B cell (primary cell): Measurements from ENCODE around the gene LCN2. TPM values are rescaled to one million over a fixed set of nuclear protein-coding genes. Genes with fewer than 3 reads are reported as not detected.

Experiments
- ATAC-seq: fragments of 200-7000 bp; cut with Tn5 transposase; one replicate; pipeline ENCODE4 v1.10.0; 2021; ENCODE audit warnings: low read depth, mild to moderate bottlenecking, moderate number of reproducible peaks, moderate library complexity
- CTCF ChIA-PET: fragments of 350-600 bp; sonication (Branson Sonifier 250); formaldehyde crosslinking; loops from one replicate; lab custom pipeline; 2021; ENCODE audit warnings: antibody characterized with exemption, inconsistent platforms; lab: Charles Lee
- POLR2A ChIA-PET: fragments of 350-600 bp; sonication (Branson Sonifier 250); formaldehyde crosslinking; loops from one replicate; lab custom pipeline; 2021; ENCODE audit warnings: antibody characterized with exemption; lab: Charles Lee
- DNase-seq: peaks from one replicate; pipeline ENCODE4 v3.0.0; 2013
- H2AFZ ChIP-seq: 2 replicates; pipeline ENCODE4 v1.6.1; 2012; ENCODE audit warnings: mild to moderate bottlenecking, low read depth, low read length; ENCODE audit not compliant: insufficient read depth, poor library complexity, severe bottlenecking
- H3K27ac ChIP-seq, 2 donors: 1 replicate in 1 of 2; 2 replicates in 1 of 2; pipeline ENCODE4 v1.5.1; 2012 to 2013; ENCODE audit warnings: low read length in 2 of 2, mild to moderate bottlenecking in 2 of 2, moderate library complexity in 1 of 2
- H3K27me3 ChIP-seq, 4 experiments: fragments of 200-600 bp in 1 of 4; sonication (generic) in 1 of 4; replicated peaks in 1 of 4; 1 replicate in 2 of 4; 2 replicates in 2 of 4; pipeline versions ENCODE4 v1.6.1 to v1.7.0; 2013 to 2016; ENCODE audit warnings: low read length in 3 of 4, mild to moderate bottlenecking in 2 of 4, mixed read lengths in 1 of 4, moderate library complexity in 1 of 4; ENCODE audit not compliant: insufficient read depth in 4 of 4, control insufficient read depth in 3 of 4; ENCODE audit errors: control extremely low read depth in 1 of 4
- H3K36me3 ChIP-seq, 2 experiments: replicated peaks in 1 of 2; 1 replicate in 1 of 2; 2 replicates in 1 of 2; pipeline versions ENCODE4 v1.6.1 to v1.7.1; 2013; ENCODE audit warnings: low read length in 1 of 2; ENCODE audit not compliant: insufficient read depth in 2 of 2, control insufficient read depth in 1 of 2; ENCODE audit errors: control extremely low read depth in 1 of 2, extremely low read depth in 1 of 2
- H3K4me1 ChIP-seq, 2 donors: fragments of 200-600 bp in 1 of 2; sonication (generic) in 1 of 2; 1 replicate in 1 of 2; 2 replicates in 1 of 2; pipeline versions ENCODE4 v1.5.1 to v1.6.1; 2013 to 2017; ENCODE audit warnings: low read length in 2 of 2; ENCODE audit not compliant: control insufficient read depth in 2 of 2, insufficient read depth in 2 of 2
- H3K4me2 ChIP-seq: replicated peaks from 2 replicates; pipeline ENCODE3; 2012; ENCODE audit warnings: mild to moderate bottlenecking, low read depth, low read length; ENCODE audit not compliant: poor library complexity, severe bottlenecking
- H3K4me3 ChIP-seq, 5 experiments: fragments of 200-600 bp in 1 of 5; sonication (generic) in 1 of 5; 1 replicate in 3 of 5; 2 replicates in 2 of 5; pipeline versions ENCODE4 v1.5.1 to v1.7.0; 2011 to 2016; ENCODE audit warnings: low read length in 4 of 5, mild to moderate bottlenecking in 4 of 5, low read depth in 2 of 5, control low read depth in 1 of 5, moderate library complexity in 1 of 5; ENCODE audit not compliant: insufficient read depth in 1 of 5; ENCODE audit errors: control extremely low read depth in 1 of 5, extremely low read depth in 1 of 5
- H3K79me2 ChIP-seq: fragments of 200-600 bp; sonication (generic); one replicate; pipeline ENCODE4 v1.6.0; 2016; ENCODE audit warnings: low read length; ENCODE audit not compliant: control insufficient read depth, insufficient read depth
- H3K9ac ChIP-seq: fragments of 200-600 bp; sonication (generic); 2 replicates; pipeline ENCODE4 v1.6.1; 2017; ENCODE audit warnings: mild to moderate bottlenecking, low read length, moderate library complexity
- H3K9me3 ChIP-seq, 3 donors: one replicate each; pipeline versions ENCODE4 v1.6.1 to v1.7.1; 2013; ENCODE audit warnings: low read length in 2 of 3; ENCODE audit not compliant: control insufficient read depth in 2 of 3, insufficient read depth in 1 of 3; ENCODE audit errors: control extremely low read depth in 1 of 3
- H4K20me1 ChIP-seq: 2 replicates; pipeline ENCODE4 v1.6.0; 2012; ENCODE audit warnings: mild to moderate bottlenecking, low read length; ENCODE audit not compliant: insufficient read depth, control insufficient read depth, poor library complexity, severe bottlenecking
- H3K27ac Mint-ChIP-seq: one replicate; pipeline ENCODE4 v1.8.0; 2021; ENCODE audit warnings: mixed read lengths
- H3K27me3 Mint-ChIP-seq: one replicate; pipeline ENCODE4 v1.8.0; 2021; ENCODE audit warnings: mixed read lengths
- H3K4me1 Mint-ChIP-seq: one replicate; pipeline ENCODE4 v1.8.0; 2021; ENCODE audit warnings: mixed read lengths
- H3K4me3 Mint-ChIP-seq: one replicate; pipeline ENCODE4 v1.8.0; 2021; ENCODE audit warnings: mixed read lengths
- H3K9me3 Mint-ChIP-seq: one replicate; pipeline ENCODE4 v1.8.0; 2022; ENCODE audit warnings: mixed read lengths; ENCODE audit not compliant: insufficient read depth
- EZH2 ChIP-seq: IDR thresholded peaks from 2 replicates; pipeline ENCODE4 v1.6.1; 2012; ENCODE audit warnings: borderline replicate concordance, low read depth, mild to moderate bottlenecking, moderate library complexity, low read length; ENCODE audit not compliant: insufficient read depth, poor library complexity, severe bottlenecking
- WGBS: methylation state at CpG from one replicate; pipeline ENCODE4 v1.1.5; 2013; ENCODE audit warnings: missing lambda C conversion rate; ENCODE audit not compliant: insufficient coverage; 5-methylcytosine and 5-hydroxymethylcytosine counted together
- intact Hi-C: fragments of 100-400 bp; cut with micrococcal nuclease; formaldehyde crosslinking; loops from one replicate; pipeline ENCODE4 v1.10.0; 2022
- polyA plus RNA-seq: library from polyadenylated mRNA; depleted of rRNA; stranded (reverse); fragments of >200 nt; gene quantifications from 2 replicates; pipeline ENCODE4 v1.2.3, GENCODE V29; 2012
- total RNA-seq, 2 donors: library from RNA; stranded (reverse); fragments of 120-200 nt in 1 of 2; gene quantifications; 1 replicate in 1 of 2; 2 replicates in 1 of 2; pipeline versions ENCODE4 v1.2.3 to v1.2.4, GENCODE V29; 2013 to 2022
- TF ChIP-seq, protein P1 (sequence below): fragments of 200-600 bp; IDR thresholded peaks from one replicate; pipeline ENCODE4 v1.8.0; 2022; ENCODE audit warnings: antibody characterized with exemption, mild to moderate bottlenecking

The LCN2 gene
- total and polyA plus RNA-seq, 2 donors (not counting 1 experiment from before 2014, with no cell fraction given): not detected

DNA sequence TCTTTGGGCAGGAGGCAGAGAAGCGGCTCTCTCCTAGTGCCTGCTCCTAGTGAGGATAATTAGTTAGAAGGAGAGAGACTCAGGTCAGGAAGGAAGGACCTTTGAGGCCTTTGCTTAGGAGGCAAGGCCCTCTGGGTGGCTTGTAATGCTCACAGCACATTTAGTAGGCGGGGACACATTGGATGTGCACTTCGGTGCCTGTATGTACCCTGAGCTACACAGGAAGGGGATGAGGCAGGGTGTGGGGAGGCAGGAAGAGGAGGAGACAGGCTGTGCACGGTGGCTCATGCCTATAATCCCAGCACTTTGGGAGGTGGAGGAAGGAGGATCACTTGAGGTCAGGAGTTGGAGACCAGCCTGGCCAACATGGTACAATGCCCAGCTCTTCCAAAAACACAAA is 7.2 kb upstream of the LCN2 start:
- Histone ChIP-seq H3K79me2 (no peaks in the 10 kb centered on the region), H3K27me3 (peaks cover 0 to 3% (median 0%) of the 10 kb centered on the region in 4 experiments), H3K9ac (no peak overlapping the region), H3K36me3 (no peaks in the 10 kb centered on the region), H3K4me2 (no peak overlapping the region), H2AFZ (no peak overlapping the region), H3K4me1 (peaks cover 0 to 9% of the 10 kb centered on the region in 2 donors), H4K20me1 (no peaks in the 10 kb centered on the region), H3K4me3 (no peak overlapping the region), H3K9me3 (no peaks in the 10 kb centered on the region), H3K27ac (no peak overlapping the region)
- 64% methylated on average over 3 of the region's 4 CpGs for WGBS
- CTCF ChIA-PET: interaction anchor here (1.3 kb wide), 1 partner anchor 14 kb away, joined by 4 read pairs; no protein-coding TSS in a partner anchor
- Mint-ChIP-seq H3K4me1 (no peaks in the 10 kb centered on the region), H3K27ac (no peak overlapping the region), H3K27me3 (peaks cover 6% of the 10 kb centered on the region), H3K4me3 (no peak overlapping the region), H3K9me3 (no peaks in the 10 kb centered on the region)
- TF ChIP-seq EZH2: no peak
- TF ChIP-seq, protein P1, sequence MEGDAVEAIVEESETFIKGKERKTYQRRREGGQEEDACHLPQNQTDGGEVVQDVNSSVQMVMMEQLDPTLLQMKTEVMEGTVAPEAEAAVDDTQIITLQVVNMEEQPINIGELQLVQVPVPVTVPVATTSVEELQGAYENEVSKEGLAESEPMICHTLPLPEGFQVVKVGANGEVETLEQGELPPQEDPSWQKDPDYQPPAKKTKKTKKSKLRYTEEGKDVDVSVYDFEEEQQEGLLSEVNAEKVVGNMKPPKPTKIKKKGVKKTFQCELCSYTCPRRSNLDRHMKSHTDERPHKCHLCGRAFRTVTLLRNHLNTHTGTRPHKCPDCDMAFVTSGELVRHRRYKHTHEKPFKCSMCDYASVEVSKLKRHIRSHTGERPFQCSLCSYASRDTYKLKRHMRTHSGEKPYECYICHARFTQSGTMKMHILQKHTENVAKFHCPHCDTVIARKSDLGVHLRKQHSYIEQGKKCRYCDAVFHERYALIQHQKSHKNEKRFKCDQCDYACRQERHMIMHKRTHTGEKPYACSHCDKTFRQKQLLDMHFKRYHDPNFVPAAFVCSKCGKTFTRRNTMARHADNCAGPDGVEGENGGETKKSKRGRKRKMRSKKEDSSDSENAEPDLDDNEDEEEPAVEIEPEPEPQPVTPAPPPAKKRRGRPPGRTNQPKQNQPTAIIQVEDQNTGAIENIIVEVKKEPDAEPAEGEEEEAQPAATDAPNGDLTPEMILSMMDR: no peak
- intact Hi-C loops: no loop called here
- DNase-seq: no peak
- ATAC-seq: no peak
- POLR2A ChIA-PET: no interaction called here

DNA sequence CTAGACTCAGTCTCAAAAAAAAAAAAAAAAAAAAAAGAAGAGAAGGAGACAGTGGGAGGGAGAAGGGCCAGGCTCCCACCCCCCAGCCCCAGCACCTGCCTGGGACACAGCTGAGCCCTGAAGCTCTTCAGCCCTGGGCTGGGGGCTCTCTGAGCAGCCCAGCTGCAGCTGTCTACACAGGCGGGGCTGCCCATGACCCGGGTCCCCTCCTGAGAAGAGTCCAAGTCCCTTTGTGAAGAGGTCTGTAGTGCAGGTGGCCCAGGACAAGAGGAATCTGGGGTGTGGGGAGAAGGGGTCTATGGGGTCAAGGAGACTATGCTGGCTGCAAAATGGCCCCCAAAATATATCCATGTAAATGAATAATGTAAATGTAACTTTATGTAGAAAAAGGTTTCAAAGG is 6.7 kb upstream of the LCN2 start:
- WGBS: no CpG with 5 or more reads among the region's 2 CpGs
- peaks cover 6% of the 10 kb centered on the region for H3K27me3 Mint-ChIP-seq
- H3K27ac ChIP-seq: no peak overlapping the region
- ATAC-seq: no peak
- peaks cover 0 to 9% of the 10 kb centered on the region in 2 donors for H3K4me1 ChIP-seq
- ChIA-PET POLR2A (no interaction called here), CTCF (interaction anchor here (0.6 to 1.3 kb wide), 3 partner anchors 14 to 1583 kb away, joined by 3 to 4 read pairs (median 3); no protein-coding TSS in a partner anchor)
- H3K4me1 Mint-ChIP-seq: no peaks in the 10 kb centered on the region
- intact Hi-C loops: no loop called here
- TF ChIP-seq, protein P1: no peak
- no peak for TF ChIP-seq EZH2
- H3K27ac Mint-ChIP-seq: no peak overlapping the region
- no peak overlapping the region for H3K4me3 ChIP-seq
- peaks cover 0 to 3% (median 0%) of the 10 kb centered on the region in 4 experiments for H3K27me3 ChIP-seq
- no peaks in the 10 kb centered on the region for H3K79me2 ChIP-seq
- no peak overlapping the region for H2AFZ ChIP-seq
- no peak for DNase-seq
- no peaks in the 10 kb centered on the region for H3K36me3 ChIP-seq
- no peaks in the 10 kb centered on the region for H3K9me3 ChIP-seq
- no peaks in the 10 kb centered on the region for H3K9me3 Mint-ChIP-seq
- no peaks in the 10 kb centered on the region for H4K20me1 ChIP-seq
- no peak overlapping the region for H3K9ac ChIP-seq
- H3K4me3 Mint-ChIP-seq: no peak overlapping the region
- H3K4me2 ChIP-seq: no peak overlapping the region
